ENCODE measurements around the gene FOXC2.

The FOXC2 gene

DNA sequence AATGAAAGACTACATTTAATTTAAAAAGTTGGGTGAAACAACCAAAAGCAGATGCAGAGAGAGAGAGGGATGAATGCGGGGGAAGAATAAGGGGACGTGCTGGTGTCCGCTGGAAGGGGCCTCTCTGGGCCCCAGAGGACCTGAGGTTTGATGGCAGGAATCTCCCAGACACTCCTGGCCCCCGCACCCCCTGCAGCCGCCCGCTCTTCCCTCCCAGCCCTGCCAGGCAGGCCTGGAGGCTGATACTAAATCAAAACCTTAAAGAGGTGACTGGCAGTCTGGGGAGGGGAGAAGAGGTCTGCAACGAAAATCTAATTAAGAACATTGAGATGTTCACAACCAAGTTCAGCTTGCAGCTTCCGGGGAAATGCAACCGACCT lies 14.2 kb downstream of the FOXC2 start:
- ChIA-PET POLR2A (interaction anchor here (0.7 to 1.2 kb wide), 2 partner anchors 10 to 256 kb away, joined by 3 read pairs; no protein-coding TSS in a partner anchor), CTCF (interaction anchor here (1.3 to 2.6 kb wide), 5 partner anchors 10 to 482 kb away, joined by 3 to 13 read pairs (median 7); no protein-coding TSS in a partner anchor)
- TF ChIP-seq, protein P1, sequence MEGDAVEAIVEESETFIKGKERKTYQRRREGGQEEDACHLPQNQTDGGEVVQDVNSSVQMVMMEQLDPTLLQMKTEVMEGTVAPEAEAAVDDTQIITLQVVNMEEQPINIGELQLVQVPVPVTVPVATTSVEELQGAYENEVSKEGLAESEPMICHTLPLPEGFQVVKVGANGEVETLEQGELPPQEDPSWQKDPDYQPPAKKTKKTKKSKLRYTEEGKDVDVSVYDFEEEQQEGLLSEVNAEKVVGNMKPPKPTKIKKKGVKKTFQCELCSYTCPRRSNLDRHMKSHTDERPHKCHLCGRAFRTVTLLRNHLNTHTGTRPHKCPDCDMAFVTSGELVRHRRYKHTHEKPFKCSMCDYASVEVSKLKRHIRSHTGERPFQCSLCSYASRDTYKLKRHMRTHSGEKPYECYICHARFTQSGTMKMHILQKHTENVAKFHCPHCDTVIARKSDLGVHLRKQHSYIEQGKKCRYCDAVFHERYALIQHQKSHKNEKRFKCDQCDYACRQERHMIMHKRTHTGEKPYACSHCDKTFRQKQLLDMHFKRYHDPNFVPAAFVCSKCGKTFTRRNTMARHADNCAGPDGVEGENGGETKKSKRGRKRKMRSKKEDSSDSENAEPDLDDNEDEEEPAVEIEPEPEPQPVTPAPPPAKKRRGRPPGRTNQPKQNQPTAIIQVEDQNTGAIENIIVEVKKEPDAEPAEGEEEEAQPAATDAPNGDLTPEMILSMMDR (IDR thresholded peaks at IDR 0.05; ENCODE audit: insufficient read depth, low read length, missing control alignments), result no peak
- H3K4me3 ChIP-seq (ENCODE audit: low read depth, low read length), result peak overlapping the region; percentile 55
- DNase-seq (ENCODE audit: low read depth, low spot score), result no peak

DNA sequence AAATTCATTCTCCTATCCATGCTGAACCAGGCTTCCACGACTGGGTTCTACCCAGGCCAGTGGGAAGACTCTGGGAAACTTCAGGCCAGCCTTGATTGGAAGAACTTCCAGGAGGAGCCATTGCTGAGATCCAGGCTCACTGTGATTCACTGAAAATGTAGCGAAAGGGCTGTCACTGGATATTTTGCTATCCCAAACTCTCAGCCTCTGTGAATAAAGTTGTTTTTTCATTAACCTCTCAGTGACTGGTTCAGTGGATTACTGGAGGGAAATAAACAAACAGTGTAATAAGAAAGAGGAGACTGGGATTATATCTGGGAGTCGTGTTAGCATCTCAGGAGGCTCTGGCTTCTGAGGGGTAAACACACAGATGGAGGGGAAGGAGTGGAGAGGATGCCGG lies 14.8 kb downstream of the FOXC2 start:
- H3K4me3 ChIP-seq (ENCODE audit: low read depth, low read length), result peak overlapping the region; percentile 37
- CTCF ChIA-PET, result interaction anchor here (1.0 to 2.6 kb wide), 8 partner anchors 11 to 482 kb away, joined by 3 to 11 read pairs (median 4); no protein-coding TSS in a partner anchor
- TF ChIP-seq, protein P1 (IDR thresholded peaks at IDR 0.05; ENCODE audit: insufficient read depth, low read length, missing control alignments), result no peak
- POLR2A ChIA-PET, result interaction anchor here (1.2 kb wide), 1 partner anchor 8 kb away, joined by 3 read pairs; no protein-coding TSS in a partner anchor
- no peak for DNase-seq (ENCODE audit: low read depth, low spot score)

DNA sequence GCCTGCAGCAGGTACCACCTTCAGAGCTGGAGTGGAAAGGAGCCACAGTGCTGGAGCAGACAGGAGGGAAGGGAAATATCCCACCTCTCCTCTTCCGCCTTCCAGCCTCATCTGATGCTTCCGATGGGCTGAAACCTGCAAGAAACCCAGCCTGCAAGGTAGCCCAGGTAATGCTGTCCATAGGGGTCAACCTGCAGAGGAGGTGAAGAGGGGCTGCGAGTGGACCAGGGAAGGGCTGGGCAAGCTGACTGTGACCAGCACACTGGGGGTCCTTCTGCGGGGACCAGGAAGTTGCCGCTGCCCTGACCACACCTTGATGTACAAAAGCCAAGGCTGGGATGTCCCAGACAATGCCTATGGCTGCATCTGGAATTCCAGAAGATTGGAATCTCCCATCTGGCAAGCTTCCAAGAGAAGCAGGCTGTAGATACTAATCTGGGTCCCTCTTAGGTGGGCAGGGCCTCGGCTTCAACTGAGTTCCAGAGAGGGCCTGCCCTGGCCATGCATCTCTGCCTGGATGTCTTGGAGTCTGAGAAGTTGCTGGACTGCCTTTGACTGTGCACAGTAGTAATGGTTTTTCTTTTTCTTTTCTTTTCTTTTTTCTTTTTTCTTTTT lies 17.5 kb downstream of the FOXC2 start:
- CTCF ChIA-PET, result interaction anchor here (0.8 to 1.9 kb wide), 5 partner anchors 10 to 695 kb away, joined by 3 to 7 read pairs (median 3); no protein-coding TSS in a partner anchor
- no peak for DNase-seq (ENCODE audit: low read depth, low spot score)
- TF ChIP-seq, protein P1 (IDR thresholded peaks at IDR 0.05; ENCODE audit: insufficient read depth, low read length, missing control alignments), result no peak
- POLR2A ChIA-PET, result interaction anchor here (1.0 kb wide), 1 partner anchor 84 kb away, joined by 3 read pairs; no protein-coding TSS in a partner anchor
- no peak overlapping the region for H3K4me3 ChIP-seq (ENCODE audit: low read depth, low read length)

DNA sequence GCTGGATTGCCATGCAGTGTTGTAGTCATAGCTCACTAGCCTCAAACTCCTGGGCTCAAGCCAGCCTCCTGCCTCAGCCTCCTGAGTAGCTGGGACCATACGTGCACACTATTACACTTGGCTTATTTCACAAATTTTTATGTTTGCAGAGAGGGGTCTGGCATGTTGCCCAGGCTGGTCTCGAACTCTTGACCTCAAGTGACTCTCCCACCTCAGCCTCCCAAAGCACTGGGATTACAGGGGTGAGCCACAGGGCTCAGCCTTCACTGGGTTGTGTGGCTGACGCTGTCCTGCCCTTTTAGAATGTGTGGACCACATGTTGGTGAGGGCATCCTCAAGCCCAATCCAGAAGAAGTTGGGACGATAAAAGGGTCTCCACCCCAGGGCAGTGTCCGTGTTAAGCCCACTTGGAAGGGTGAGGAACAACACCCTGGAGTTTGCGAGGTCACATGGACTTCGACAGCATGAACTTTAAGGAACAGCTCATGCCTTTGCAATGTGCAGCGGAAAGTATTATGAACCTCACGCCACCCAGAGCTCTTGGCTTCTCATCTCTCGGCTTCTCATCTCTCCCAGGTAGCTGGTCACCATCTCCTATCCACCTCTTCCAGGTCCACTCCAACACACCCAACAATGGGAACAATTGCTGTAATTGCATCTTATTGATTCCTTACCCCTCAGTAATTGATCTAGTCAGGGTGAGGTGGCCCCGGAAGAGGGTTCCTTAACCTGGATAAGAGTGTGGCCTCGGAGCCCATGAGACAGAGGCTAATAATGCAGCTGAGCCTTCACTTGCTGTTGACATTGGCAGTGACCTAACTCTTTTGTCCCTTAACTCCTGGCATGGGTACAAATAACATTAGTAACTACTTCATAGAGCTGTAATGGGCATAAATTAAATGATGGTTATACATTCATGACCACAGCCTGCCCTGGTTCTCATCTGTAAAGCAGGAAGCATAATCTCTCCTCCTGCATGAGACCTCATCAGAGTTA lies 18.4 kb downstream of the FOXC2 start:
- ChIA-PET CTCF (interaction anchor here (1.0 to 1.9 kb wide), 4 partner anchors 10 to 176 kb away, joined by 3 to 7 read pairs (median 4); no protein-coding TSS in a partner anchor), POLR2A (interaction anchor here (0.9 to 2.0 kb wide), 8 partner anchors 9 to 367 kb away, joined by 3 to 17 read pairs (median 4); no protein-coding TSS in a partner anchor)
- no peak overlapping the region; the same call in 1 of the 2 replicates for H3K4me3 ChIP-seq (ENCODE audit: low read depth, low read length)
- TF ChIP-seq, protein P1 (IDR thresholded peaks at IDR 0.05; ENCODE audit: insufficient read depth, low read length, missing control alignments), result no peak
- no peak for DNase-seq (ENCODE audit: low read depth, low spot score)

DNA sequence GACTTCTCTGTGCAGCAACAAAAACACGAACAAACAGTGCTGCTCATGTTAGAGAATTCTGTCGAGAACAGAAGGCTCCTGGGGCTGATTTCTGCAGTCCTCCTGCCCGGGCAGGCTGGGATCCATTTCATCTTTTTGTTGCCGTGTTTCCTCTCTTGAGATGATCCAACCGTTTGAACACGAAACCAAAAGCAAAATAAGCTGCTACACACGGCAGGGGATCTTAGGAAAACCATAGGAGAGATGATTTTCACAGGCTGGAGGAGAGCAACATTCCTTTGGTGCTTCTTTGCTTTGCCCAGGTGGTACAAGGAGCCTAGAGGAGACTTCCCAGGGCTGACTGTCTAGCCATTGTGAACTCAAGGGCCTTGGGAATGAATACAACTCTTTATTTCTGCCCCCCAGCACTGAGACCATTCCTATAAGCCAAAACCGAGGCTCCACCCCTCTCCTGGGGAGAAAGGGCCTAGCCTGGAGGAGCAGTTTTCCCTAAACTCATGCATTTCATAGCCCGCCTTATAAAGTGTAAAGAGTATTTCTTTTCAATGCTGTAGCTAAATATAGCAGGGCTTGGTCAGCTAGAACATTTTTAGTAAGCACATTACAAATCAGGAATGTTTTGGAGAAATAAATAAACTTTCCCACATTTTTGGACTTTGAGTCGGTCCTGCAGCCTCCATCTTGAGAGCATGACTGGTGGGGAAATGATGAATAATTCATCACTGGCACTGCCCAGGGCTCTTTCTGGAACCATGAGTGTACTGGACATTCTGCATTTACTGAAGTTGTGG lies 19.4 kb downstream of the FOXC2 start:
- TF ChIP-seq, protein P1 (IDR thresholded peaks at IDR 0.05; ENCODE audit: insufficient read depth, low read length, missing control alignments), result no peak
- DNase-seq (ENCODE audit: low read depth, low spot score), result peak; percentile 84
- ChIA-PET POLR2A (interaction anchor here (0.7 to 2.0 kb wide), 8 partner anchors 10 to 711 kb away, joined by 3 to 17 read pairs (median 4); no protein-coding TSS in a partner anchor), CTCF (interaction anchor here (1.0 kb wide), 3 partner anchors 11 to 22 kb away, joined by 4 read pairs; no protein-coding TSS in a partner anchor)
- no peak overlapping the region; the same call in none of the 2 replicates for H3K4me3 ChIP-seq (ENCODE audit: low read depth, low read length)

Measured in AG04449 (cell line).